HG03025 (cell line): Measurements from ENCODE around the gene RAB25.

ENCODE experiments used
- ATAC-seq: cut with Tn5 transposase; IDR thresholded peaks from one replicate; pipeline ENCODE4 v1.9.1; 2021; ENCODE audit warnings: mild to moderate bottlenecking, moderate library complexity; ENCODE audit not compliant: unreplicated experiment, low FRiP score

RAB25 gene

DNA sequence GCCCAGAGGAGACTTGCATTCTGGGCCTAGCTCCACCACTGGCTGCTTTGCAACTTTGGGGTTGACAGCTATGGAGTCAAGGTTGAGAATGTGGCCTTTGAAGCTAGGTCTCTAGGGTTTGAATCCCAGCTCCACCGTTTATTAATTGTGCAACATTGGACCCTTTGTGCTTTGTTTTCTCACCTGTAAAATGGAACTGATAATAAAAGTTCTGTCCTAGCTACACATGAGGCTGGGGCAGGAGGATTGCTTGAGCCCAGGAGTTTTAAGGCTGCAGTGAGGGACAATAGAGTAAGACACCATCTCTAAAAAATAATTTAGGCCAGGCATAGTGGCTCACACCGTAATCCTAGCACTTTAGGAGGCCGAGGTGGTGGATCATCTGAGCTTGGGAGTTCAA lies 38.3 kb downstream of the RAB25 start:
- ATAC-seq = no peak

DNA sequence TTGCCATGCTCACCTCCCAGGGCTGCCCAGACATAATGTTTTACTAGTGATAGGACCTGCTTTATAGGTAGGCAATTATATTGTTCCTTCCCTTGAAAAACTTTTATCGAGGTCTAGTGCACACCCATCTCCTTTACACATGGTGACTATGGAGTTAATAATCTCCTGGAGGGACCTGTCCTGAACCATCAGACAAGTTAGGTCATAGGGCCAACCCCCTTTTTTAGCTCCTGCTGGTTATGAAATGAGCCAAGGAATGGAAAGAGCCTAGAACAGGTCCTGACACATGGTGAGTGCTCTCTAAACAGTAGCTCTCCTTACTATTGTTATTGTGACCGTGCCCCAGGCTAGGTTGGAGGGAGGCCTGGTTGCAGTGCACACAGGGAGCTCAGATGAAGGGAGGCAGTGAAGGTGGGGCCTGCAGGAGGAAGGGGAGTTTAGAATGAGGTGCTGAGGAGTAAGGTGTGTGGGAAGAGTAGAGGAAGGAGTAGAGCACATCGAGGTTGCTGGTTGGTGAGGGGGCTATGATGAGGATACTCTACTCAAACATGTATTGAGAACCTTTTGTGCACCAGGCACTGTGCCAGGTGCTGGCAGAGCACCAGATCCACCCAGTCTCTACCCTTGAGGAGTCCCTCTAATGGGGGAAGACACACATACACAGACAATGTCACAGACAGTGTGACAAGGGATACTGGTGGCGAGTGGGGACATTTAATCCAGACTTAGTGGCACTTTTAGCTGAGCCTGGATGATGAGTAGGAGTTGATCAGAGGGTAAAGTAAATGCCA lies 39.4 kb downstream of the RAB25 start:
- ATAC-seq = no peak

DNA sequence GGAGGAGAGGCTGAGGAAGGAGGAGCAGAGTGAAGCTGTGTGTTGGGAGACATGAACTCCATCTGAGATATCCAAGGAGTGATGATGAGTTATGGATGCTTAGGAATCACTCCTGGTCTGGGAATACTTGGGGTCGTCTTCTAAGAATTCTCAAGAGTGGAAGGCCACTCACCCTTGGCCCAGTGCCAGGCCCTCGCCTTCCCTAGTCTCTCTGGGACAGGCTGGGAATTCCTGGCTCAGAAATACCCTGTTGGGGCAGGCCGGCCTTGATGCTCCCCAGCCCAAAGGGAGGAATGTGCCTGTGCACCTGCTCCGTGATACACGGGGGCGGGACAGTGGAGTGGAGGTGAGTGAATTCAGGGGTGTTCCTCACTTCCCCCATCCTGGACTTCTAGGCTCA lies 40.9 kb downstream of the RAB25 start:
- ATAC-seq = no peak

DNA sequence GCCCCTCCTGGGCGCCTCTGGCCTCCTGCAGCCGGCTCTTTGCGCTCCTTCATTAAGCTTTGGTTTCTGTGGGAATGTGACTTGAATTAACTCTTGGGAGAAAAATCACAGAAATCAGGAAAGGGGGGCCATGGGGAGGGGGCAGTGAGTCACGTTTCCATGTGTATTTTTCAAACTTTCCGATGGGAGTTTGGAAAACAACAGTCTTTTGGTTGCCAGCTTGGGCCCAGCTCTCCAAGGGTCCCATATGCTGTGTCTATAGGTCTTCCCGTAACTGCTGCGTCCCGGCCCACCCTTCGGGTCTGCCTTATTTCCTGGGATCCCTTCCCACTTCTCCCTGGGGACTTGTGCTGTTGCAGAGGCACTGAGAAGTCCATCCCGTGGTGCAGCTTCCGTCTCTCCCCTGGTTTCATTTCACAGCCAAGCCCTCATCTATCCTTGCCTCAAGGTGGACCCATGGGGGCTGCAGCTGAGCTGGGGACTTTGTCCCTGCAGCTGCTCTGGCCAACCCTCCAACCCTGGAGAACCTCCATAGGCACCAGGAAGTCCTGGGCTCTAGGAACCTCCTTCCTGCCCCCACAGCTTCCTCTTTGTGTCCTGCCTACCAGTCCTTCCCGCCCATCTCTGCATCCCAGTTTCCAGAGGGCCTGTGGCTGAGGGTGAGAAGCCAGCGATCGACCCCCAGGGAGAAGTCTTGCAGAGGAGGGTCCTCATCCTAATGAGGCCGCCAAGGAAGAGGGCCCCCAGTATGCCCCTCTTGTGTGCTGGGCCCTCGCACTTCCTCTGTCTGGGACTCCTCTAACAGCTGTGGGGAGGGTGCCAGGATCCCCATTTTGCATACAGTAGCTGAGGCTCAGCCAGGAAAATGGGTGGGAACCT lies 41.9 kb downstream of the RAB25 start:
- ATAC-seq = no peak

DNA sequence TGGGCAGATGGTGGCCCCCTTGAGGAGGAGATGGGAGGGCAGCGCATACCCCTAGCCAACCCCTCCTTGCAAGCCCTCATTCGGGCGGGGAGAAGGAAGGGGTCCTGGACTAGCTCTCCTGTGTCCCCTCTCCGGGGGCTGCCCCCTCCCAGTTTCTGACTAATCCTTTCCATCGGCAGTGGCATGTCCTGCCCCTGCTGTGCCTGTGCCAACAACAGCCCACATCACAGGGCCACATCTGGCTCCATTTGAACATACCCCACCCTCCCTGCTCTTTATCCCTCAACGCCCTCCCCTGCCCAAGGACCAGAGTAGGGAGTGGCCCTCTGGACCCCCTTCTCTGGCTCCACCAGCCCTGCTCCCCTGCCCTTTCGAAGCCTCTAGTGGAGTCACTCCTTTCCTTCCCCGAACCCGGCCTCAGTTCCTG lies 42.6 kb downstream of the RAB25 start:
- ATAC-seq = no peak

DNA sequence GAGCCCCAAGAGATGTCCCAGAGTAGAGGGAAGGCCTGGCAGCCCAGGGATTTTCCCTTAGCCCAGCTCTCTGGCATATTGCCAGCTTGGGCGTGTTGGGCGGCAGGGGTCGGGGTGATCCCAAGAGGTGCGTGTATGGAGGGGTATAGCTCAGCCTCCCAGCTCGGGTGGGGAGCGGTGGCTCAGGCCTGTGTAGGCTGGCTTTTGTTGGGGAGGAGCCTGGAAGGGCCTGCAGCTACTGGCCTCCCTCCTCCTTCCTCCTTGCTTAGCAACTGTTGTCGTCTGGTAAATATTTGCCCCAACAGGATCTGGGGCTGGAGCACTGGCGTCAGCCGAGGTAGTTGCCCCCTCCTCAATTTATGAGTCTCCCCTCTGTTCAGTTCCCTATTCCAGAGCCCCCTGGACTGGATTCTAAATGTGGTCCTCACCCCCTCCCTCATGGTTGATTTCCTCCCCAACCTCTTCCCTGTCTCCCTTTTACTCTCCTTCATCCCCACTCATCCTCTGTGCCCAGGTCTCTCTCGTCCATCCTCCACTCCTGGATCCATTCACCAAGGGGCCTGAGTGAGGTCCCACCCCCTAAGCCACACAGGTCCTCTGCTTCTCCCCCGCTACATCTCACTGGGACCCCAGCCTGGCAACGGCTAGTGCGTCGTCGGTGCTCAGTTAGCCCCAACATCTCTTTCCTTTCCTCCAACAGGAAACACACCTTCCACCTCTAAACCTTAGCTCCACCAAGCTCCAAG lies 43.3 kb downstream of the RAB25 start:
- no peak for ATAC-seq

DNA sequence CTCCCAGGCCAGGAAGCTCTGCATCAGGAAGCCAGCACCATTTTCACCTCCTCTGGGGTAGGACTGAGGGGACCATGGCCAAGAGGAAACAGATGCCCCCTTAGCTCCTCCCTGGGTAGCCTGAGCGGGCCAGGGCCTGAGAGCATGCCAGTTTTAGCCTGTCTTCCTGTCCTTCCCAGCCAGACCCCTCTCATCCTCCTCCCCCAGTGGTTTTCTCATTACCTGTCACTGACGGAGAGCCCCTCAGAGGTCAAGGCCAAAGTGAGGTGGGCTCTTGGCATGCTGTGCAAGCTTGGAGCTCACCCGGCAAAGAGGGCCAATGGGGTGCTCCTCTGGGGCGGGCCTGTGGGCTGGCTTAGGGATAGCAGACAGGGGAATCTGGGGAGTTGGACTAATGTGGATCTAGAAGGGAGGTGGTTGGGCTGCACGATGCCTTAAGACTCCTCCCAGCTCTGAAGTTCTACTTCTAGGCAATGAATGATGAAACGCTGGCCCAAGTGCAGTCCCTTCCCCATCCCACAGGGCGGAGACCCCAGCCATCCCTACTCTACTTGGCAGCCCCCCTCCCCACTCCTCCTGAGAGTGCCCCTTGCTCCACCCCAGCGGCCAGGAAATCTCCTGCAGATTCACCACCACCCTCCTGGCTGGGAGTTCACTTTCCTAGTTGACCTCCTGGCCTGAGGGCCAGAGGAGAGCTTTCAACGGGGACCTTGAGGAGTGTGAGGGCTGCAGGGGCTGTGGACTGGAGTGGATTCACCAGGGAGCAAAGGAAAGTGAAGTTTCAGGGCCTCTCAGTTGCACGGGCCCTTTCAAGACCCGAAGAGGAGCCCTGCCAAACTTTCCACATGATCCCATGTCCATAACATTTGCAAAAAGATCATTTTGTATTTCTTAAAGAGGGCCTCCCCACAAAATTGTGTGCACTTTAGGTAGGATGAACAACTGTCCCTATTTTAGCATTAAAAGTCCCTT lies 44.2 kb downstream of the RAB25 start:
- ATAC-seq = no peak

DNA sequence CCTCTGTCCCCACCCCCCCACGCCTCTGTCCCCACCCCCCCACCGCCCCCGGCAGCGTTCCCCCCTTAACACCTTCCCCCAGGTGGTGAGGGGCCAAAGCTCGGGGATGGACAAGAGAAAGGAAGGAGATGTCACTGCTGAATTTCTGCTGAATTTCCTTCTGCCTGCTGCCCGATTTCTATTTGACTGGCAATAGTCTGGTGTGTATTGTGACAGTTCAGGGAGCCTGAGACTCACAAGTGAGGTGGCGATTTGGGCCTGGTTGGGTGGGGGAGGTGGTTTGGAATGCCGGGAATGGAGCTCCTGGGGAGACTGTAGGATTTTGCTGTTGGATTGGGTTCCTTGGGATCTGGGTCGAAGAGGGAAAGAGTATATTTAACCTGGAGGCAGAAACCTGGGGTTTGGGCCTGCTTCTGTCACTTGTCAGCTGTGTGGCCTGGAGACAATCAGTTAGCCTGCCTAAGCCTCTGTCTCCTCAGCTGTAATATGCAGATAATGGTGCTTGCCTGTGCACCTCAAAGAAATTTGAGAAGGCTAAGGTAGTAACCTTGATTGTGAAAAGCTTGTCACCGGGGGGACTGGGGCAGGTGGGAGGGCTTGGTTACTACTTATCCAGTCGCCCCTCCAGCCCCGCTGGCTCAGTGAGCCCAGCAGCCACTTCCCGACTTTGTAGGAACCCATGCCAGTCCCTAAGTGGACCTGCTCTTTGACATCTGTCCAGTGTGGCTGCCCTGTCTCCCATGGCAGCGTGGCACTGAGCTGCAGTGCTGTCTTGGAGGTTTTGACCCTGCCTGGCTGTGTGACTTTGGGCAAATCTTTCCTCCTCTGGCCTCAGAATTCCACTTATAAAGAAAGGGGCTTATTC lies 45.9 kb downstream of the RAB25 start:
- peak; percentile 10 for ATAC-seq

DNA sequence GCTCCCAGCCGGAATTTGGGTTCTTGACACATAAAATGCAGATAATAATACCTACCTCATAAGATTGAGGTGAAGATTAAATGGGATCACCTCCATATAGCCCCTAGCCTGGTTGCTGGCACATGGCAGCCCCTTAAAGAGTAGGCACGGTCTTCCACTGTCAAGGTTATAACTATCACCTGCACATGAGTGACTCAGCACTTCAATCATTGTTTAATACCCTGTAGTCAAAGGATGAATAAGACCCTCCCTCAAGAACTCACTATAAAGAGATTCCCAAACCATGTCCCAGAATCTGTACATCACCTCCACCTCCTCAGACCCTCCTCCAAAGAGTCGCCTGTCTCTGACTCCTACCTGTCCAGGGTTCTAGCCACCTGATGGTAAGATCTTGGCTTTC lies 47.1 kb downstream of the RAB25 start:
- no peak for ATAC-seq

DNA sequence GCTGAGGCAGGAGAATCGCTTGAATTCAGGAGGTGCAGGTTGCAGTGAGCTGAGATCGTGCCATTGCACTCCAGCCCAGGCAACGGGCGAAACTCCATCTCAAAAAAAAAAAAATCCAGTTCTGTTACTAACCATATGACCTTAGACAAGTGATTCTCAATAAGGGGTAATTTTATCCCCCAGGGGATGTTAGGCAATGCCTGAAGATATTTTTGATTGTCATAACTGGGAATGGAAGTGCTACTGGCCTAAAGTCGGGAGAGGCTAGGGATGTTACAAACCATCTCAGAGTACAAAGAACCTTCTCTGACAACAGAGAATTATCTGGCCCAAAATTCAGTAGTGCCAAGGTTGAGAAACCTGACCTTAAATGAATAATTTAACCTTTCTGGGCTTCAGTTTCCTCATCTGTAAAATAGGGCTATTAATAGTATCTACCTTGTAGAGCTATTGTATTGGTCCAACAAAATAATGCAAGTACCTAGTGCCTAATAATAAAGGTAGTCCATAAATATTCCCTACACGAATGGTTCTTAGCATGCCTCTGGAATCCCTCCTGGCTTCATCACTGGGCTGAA lies 47.8 kb downstream of the RAB25 start:
- no peak for ATAC-seq

DNA sequence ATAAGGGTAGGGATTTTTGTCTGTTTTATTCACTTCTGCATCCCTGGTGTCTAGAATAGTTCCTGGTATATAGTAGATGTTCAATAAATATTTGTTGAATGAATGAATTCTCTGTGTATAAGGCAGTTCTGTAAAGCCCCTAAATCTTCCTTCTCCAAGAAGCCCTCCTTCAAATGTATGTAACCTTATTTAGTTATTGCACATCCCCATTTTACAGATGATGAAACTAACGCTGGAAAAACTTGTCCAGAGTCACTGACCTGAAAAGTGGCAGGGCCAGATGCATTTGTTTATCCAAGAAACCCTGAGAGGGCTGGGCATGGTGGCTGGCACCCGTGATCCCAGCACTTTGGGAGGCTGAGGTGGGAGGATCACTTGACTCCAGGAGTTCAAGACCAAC lies 49.3 kb downstream of the RAB25 start:
- no peak for ATAC-seq

DNA sequence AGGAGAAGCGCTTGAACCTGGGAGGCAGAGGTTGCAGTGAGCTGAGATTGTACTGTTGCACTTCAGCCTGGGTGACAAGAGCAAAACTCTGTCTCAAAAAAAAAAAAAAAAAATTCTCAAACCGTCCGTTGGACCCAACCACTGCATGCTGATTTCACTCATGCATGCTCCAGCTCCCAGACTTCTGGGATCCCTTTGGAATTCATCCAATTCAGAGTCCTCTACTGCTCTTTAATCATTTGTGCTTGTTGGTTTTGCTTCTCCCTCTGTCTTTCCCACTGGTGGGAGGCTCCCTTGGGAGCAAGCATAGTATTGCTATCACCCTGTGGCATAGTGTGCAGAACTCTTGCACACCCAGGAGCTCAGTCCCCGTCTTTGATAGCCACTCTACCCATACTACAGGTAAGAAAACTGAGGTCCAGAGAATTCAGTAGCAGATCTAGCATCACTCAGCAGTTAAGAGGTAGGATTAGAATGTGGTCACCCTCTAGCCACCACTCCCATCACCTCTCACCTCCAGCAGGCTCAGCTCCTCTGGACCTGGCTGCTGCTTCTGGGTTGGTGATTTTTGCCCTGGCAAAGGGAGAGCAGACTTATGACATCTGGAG lies 50.5 kb downstream of the RAB25 start:
- no peak for ATAC-seq

DNA sequence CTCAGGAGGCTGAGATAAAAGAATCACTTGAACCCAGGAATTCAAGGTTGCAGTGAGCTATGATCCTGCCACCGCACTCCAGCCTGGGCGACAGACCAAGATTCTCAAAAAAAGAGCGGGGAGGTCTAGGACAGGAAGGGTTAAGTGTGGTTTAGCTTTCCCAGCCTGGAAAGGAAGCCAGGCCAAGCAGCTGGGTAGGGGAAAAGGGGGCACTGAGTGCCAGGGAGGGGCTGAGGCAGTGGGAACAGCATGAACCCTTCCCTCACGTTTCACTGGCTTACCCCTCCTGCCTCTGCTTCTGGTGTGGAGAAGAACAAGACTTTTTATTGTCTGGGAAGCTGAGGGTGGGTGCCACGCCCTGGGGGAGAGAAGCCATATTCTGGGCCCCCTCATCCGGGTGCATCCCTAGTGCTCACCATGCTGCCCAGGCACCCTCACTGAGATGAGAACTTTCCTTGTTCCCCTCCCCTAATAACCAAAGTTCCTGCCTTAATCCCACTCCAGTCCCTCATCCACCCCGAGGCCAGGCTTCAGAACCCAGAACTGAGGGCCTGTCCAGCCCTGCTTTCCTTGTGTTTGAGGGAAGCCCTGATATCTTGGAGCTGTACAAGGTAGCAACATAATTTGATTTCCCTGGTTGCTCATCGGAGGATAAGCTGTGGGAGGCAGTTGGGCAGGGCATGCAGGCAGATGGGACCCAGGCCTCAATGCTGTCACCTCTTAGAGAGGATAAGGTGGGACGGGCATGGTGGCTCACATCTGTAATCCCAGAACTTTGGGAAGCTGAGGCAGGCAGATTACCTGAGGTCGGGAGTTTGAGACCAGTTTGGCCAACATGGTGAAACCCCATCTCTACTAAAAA lies 51.5 kb downstream of the RAB25 start:
- no peak for ATAC-seq

DNA sequence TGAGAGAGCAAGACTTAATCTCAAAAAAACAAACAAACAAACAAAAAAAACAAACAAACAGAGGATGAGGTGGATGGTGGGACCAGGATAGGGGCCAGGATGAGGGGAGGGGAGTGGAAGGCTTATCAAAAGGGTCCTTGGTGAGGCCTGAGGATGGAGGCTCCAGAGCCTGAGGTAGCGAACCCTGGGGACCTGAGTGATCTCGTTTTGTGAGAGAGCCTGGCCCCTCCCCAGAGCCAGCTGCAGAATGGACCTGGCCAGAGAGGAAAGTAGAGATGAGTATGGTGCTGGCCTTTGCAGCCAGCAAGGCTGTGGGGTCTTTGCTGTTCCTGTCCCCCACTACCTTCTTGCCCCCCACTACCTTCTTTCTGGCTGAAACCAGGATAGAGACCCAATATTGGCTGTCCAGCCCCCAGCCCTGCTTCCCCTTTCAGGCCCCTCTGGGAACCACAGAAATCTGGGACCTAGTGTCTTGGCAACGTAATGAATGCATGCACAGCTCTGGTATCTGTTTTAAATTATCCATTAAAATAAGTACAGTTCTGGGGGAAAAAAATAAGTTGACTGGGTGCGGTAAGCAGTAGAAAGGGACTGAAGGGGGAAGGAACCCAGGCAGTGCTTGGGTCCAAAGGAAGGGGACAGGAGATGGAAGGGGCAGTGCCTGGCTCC lies 52.5 kb downstream of the RAB25 start:
- no peak for ATAC-seq

DNA sequence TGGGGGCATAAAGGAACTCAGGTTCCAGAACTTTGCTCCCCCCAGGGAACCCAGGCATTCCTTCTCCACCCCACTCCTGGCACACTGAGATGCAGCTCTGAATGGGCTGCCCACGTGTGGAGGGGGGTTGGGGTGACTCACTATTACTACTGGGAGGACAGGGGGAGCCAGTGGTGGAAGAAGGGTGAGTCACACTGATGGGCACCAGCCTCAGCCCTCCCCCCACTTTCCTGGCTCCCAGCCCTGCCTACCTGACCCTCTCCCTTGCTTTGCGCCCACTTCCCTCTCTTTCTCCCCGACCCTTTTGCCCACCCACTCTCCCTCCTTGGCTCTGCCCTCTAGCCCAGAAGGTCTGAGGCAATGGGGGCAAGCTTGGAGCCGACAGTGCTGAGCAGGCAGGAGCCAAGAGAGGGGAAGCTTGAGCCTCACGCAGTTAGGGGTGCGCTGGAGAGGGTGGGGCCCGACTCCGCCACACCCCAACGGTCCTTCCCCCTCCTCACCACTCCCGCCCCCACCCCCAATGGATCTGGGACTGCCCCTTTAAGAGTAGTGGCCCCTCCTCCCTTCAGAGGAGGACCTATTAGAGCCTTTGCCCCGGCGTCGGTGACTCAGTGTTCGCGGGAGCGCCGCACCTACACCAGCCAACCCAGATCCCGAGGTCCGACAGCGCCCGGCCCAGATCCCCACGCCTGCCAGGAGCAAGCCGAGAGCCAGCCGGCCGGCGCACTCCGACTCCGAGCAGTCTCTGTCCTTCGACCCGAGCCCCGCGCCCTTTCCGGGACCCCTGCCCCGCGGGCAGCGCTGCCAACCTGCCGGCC lies 53.4 kb downstream of the RAB25 start, which contains the start of gene LMNA:
TSS of gene LMNA (plus strand) at position 611 of the 818 bp plus-strand sequence. CDS start 208 bp downstream, outside the sequence.
- peak; percentile 59 for ATAC-seq
